Right ventricle myocardium superior (tissue), 1 donor: ENCODE results near the gene RCSD1. TPM values are rescaled to one million over a fixed set of nuclear protein-coding genes. Genes with fewer than 3 reads are reported as not detected.

Experiments used
- ATAC-seq: fragments of 200-7000 bp; cut with Tn5 transposase; one replicate; pipeline ENCODE4 v1.9.1; 2020; ENCODE audit warnings: mild to moderate bottlenecking; ENCODE audit not compliant: poor library complexity
- DNase-seq: peaks from one replicate; pipeline ENCODE4 v3.0.0-alpha.2; 2020
- intact Hi-C: fragments of 100-400 bp; cut with DNase I; formaldehyde crosslinking; loops from one replicate; pipeline ENCODE4 v1.11.2; 2022
- total RNA-seq: library from RNA; stranded (reverse); fragmentation: NEBNext Ultra II Directional; extraction: Animal tissue kit (Norgen Biotek cat#: 25700); gene quantifications from one replicate; pipeline ENCODE4 v1.2.1, GENCODE V29; 2021
- donor health status: DM: no; HTN: yes; CAD: no; lungs with severe emphysema.

RCSD1 gene
- total RNA-seq, 1 donor from 2014 or later, result 42.9 TPM

GRCh38 chr1:167678422-167678821 is 48.4 kb downstream of the RCSD1 start:
- DNase-seq (no peak), ATAC-seq (no peak)
- intact Hi-C loops, result no loop called here

GRCh38 chr1:167678838-167679237 is 48.8 kb downstream of the RCSD1 start:
- intact Hi-C loops, result no loop called here
- ATAC-seq, result no peak
- DNase-seq, result no peak

- no peak for ATAC-seq
- no peak for DNase-seq
- intact Hi-C loops, result no loop called here
These were observed 49.7 kb downstream of the RCSD1 start for GRCh38 chr1:167679714-167680113.

- no peak for DNase-seq
These were observed 51.0 kb downstream of the RCSD1 start for GRCh38 chr1:167681024-167681423.

GRCh38 chr1:167681451-167682098 is 51.5 kb downstream of the RCSD1 start:
- DNase-seq, result no peak
- intact Hi-C loops, result no loop called here
- ATAC-seq, result peak; percentile 75

More at GRCh38 chr1:167681024-167681423, 51.0 kb downstream of the RCSD1 start:
- intact Hi-C loops, result no loop called here
- ATAC-seq, result no peak

GRCh38 chr1:167683226-167683625 is 53.2 kb downstream of the RCSD1 start:
- no peak for ATAC-seq
- DNase-seq, result no peak
- intact Hi-C loops, result no loop called here

- intact Hi-C loops, result loop anchor here (2.0 kb wide), 1 partner anchor 53 kb away; the partner anchor contains the start of gene RCSD1
- ATAC-seq (peak; percentile 42), DNase-seq (peak; percentile 57)
These were observed 53.8 kb downstream of the RCSD1 start for GRCh38 chr1:167683641-167684502.

- ATAC-seq, result peak; percentile 37
- intact Hi-C loops, result loop anchor here (2.0 kb wide), 1 partner anchor 55 kb away; the partner anchor contains the start of gene RCSD1
- no peak for DNase-seq
These were observed 55.8 kb downstream of the RCSD1 start for GRCh38 chr1:167685844-167686243.

- intact Hi-C loops, result loop anchor here (2.0 kb wide), 1 partner anchor 87 kb away; no protein-coding TSS in a partner anchor
- no peak for DNase-seq
These were observed 58.0 kb downstream of the RCSD1 start for GRCh38 chr1:167687919-167688519.

GRCh38 chr1:167689567-167689920 is 59.5 kb downstream of the RCSD1 start:
- intact Hi-C loops, result loop anchor here (2.0 kb wide), 1 partner anchor 89 kb away; no protein-coding TSS in a partner anchor
- no peak for DNase-seq
- no peak for ATAC-seq

More at GRCh38 chr1:167687919-167688519, 58.0 kb downstream of the RCSD1 start:
- ATAC-seq, result peak; percentile 51

- DNase-seq, result no peak
- ATAC-seq, result no peak
- intact Hi-C loops, result no loop called here
These were observed 60.0 kb downstream of the RCSD1 start for GRCh38 chr1:167690053-167690452.

GRCh38 chr1:167693425-167694045 is 63.5 kb downstream of the RCSD1 start:
- DNase-seq (no peak), ATAC-seq (no peak)
- intact Hi-C loops, result no loop called here

GRCh38 chr1:167694691-167695090 is 64.7 kb downstream of the RCSD1 start:
- DNase-seq, result no peak
- intact Hi-C loops, result no loop called here
- ATAC-seq, result no peak

- no peak for DNase-seq
- intact Hi-C loops, result no loop called here
- ATAC-seq, result no peak
These were observed 65.1 kb downstream of the RCSD1 start for GRCh38 chr1:167695147-167695546.

- DNase-seq, result no peak
- ATAC-seq, result no peak
- intact Hi-C loops, result no loop called here
These were observed 65.9 kb downstream of the RCSD1 start for GRCh38 chr1:167695756-167696561.

GRCh38 chr1:167697667-167698141 is 67.7 kb downstream of the RCSD1 start:
- DNase-seq (peak; percentile 90), ATAC-seq (peak; percentile 95)
- intact Hi-C loops, result no loop called here

GRCh38 chr1:167698313-167698712 is 68.3 kb downstream of the RCSD1 start:
- ATAC-seq, result no peak
- DNase-seq, result no peak

GRCh38 chr1:167701510-167701909 is 71.5 kb downstream of the RCSD1 start:
- ATAC-seq (no peak), DNase-seq (no peak)
- intact Hi-C loops, result no loop called here

More at GRCh38 chr1:167698313-167698712, 68.3 kb downstream of the RCSD1 start:
- intact Hi-C loops, result no loop called here
